Measurements from ENCODE around the gene RETREG3. TPM values are rescaled to one million over a fixed set of nuclear protein-coding genes. Genes with fewer than 3 reads are reported as not detected.

Gene RETREG3
- total RNA-seq, 1 donor: 80.3 TPM

DNA sequence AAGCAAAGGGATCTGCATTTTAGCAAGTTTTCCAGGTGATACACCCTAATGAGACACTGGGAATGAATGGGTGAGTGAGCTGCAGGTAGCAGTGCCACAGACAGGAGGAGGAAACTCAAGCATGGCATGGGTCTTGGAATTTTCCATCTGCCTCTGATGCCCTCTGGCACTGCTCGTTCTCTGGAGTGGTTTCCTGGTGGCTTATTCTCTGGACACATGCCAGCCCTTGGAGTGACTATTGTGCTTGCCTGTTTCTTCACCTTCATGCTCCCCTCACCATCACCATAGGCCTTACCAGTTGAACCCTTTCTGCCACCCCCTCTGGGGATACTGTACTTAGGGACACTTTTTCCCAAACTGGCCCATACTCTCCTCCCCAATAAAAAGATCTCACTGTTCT is 45.6 kb downstream of the RETREG3 start:
- TF ChIP-seq, protein P1, sequence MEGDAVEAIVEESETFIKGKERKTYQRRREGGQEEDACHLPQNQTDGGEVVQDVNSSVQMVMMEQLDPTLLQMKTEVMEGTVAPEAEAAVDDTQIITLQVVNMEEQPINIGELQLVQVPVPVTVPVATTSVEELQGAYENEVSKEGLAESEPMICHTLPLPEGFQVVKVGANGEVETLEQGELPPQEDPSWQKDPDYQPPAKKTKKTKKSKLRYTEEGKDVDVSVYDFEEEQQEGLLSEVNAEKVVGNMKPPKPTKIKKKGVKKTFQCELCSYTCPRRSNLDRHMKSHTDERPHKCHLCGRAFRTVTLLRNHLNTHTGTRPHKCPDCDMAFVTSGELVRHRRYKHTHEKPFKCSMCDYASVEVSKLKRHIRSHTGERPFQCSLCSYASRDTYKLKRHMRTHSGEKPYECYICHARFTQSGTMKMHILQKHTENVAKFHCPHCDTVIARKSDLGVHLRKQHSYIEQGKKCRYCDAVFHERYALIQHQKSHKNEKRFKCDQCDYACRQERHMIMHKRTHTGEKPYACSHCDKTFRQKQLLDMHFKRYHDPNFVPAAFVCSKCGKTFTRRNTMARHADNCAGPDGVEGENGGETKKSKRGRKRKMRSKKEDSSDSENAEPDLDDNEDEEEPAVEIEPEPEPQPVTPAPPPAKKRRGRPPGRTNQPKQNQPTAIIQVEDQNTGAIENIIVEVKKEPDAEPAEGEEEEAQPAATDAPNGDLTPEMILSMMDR (IDR thresholded peaks at IDR 0.05; ENCODE audit: insufficient read depth, low read depth, low read length): no peak
- H3K4me3 ChIP-seq (ENCODE audit: low read depth, low read length): peak overlapping the region; percentile 92

DNA sequence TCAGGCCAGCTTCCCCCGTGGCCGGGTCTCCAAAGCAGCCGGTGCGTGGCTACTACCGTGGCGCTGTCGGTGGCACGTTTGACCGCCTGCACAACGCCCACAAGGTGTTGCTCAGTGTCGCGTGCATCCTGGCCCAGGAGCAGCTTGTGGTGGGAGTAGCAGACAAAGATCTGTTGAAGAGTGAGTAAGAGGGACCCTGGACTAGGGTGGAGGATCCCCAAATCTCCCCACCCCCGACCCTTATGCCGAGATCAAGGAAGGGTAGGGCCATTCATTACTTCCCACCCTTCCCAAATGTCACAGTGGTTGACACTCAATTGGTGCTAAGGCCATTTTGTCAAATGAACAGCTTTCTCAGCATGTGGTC is 46.0 kb downstream of the RETREG3 start:
- no peak for DNase-seq (ENCODE audit: low read depth)
- H3K4me3 ChIP-seq (ENCODE audit: low read depth, low read length): peak overlapping the region; percentile 92
- TF ChIP-seq, protein P1 (IDR thresholded peaks at IDR 0.05; ENCODE audit: insufficient read depth, low read depth, low read length): no peak

More for the DNA sequence above, 45.6 kb downstream of the RETREG3 start:
- DNase-seq (ENCODE audit: low read depth): no peak

DNA sequence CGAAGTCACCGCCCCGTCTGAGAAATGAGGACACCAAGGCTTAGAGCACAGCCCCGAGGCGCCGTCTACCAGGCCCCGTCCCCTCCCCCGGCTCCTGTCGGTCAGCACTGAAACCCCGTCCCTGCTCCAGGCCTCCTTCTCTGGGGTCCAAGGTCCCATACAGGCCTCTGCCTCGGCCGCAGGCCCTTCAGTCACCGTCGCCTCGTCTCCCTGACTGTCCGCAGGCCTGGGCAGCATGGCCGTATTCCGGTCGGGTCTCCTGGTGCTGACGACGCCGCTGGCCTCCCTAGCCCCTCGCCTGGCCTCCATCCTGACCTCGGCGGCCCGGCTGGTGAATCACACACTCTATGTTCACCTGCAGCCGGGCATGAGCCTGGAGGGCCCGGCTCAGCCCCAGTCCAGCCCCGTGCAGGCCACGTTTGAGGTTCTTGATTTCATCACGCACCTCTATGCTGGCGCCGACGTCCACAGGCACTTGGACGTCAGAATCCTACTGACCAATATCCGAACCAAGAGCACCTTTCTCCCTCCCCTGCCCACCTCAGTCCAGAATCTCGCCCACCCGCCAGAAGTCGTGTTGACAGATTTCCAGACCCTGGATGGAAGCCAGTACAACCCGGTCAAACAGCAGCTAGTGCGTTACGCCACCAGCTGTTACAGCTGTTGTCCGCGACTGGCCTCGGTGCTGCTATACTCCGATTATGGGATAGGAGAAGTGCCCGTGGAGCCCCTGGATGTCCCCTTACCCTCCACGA is 46.6 kb downstream of the RETREG3 start:
- DNase-seq (ENCODE audit: low read depth): peak; percentile 55
- TF ChIP-seq, protein P1 (IDR thresholded peaks at IDR 0.05; ENCODE audit: insufficient read depth, low read depth, low read length): no peak

DNA sequence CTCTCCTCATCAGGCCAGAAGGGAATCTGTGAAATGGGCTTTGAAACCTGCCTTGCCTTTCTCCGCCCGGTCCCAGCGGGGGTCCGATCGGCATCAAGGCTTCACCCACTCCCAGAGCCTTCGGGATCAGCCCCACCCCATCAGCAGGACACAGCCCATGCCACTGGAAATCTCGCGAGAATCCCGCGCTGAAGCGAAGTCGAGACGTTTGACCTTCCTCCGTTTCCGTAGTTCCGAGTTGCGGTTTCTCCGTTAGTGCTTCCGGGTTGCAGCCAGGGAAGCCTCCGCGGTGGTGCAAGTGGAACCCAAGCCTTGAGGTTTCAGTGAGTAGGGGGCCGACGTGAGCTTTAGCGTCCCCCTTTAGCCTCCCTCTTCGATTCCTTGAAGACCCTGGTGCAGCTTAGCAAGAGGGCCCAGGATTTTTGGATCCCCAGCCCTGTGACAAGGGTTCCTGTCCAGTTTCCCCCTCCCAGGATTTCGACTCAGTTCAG is 47.2 kb downstream of the RETREG3 start, which contains the start of gene COASY:
Gene COASY (plus strand): TSS at position 252 of the 491 bp plus-strand sequence. CDS start 475 bp downstream, outside the sequence.
- peak; percentile 98 for DNase-seq (ENCODE audit: low read depth)
- TF ChIP-seq, protein P1 (IDR thresholded peaks at IDR 0.05; ENCODE audit: insufficient read depth, low read depth, low read length): no peak
- H3K4me3 ChIP-seq (ENCODE audit: low read depth, low read length): peak within 1 kb of the TSS; percentile 92

More for the DNA sequence above, 46.6 kb downstream of the RETREG3 start:
- H3K4me3 ChIP-seq (ENCODE audit: low read depth, low read length): peak overlapping the region; percentile 92

DNA sequence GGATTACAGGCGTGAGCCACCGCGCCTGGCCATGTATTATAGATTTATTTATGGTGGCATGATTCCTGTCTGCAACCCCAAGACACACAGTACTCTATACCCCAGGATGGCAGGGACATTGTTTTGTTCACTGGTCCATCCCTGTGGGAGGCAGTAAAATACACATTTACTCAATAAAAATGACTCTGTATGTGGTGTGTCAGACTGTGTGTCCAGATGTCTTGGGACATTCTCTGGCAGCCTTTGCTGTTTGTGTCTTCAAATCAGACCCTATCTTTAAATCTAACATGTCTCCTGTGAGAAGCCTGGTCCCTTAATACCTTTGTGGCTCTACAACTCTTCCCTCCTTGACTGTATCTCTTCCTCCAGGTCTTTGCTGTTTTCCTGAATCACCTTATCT is 48.9 kb downstream of the RETREG3 start:
- DNase-seq (ENCODE audit: low read depth): no peak
- TF ChIP-seq, protein P1 (IDR thresholded peaks at IDR 0.05; ENCODE audit: insufficient read depth, low read depth, low read length): no peak
- H3K4me3 ChIP-seq (ENCODE audit: low read depth, low read length): no peak overlapping the region

DNA sequence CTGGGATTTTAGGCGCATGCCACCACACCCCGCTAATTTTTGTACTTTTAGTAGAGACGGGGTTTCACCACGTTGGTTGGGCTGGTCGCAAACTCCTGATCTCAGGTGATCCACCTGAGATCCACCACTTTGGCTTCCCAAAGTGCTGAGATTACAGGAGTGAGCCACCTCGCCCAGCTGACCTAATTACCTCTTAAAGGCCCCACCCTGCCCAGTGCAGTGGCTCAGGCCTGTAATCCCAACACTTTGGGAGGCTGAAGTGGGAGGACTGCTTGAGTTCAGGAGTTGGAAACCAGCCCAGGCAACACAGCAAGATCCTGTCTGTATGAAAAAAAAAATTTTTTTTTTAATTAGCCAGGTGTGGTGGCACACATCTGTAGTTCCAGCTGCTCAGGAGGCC is 50.1 kb downstream of the RETREG3 start:
- TF ChIP-seq, protein P1 (IDR thresholded peaks at IDR 0.05; ENCODE audit: insufficient read depth, low read depth, low read length): no peak
- DNase-seq (ENCODE audit: low read depth): no peak
- H3K4me3 ChIP-seq (ENCODE audit: low read depth, low read length): no peak overlapping the region
